ENCODE data around the gene UGT2B10. TPM values are rescaled to one million over a fixed set of nuclear protein-coding genes. Genes with fewer than 3 reads are reported as not detected.
"Not testable (repeated sequence)": the region's sequence is repeated elsewhere in the genome, so short reads cannot be mapped to it uniquely, and the experiment has no call there.

UGT2B10 gene
- total RNA-seq, 1 donor from 2014 or later: not detected

DNA sequence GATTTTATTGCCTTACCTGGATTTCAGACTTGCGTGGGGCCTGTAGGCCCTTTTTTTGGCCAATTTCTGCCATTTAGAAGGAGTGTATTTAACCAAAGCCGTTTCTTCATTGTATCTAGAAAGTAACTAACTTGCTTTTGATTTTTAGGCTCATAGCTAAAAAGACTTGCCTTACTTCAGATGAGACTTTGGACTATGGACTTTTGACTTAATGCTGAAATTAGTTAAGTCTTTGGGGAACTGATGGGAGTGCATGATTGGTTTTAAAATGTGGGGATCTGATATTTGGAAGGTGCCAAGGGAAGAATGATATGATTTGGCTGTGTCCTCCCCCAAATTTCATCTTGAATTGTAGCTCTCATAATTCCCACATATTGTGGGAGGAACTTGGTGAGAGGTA lies 7.7 kb upstream of the UGT2B10 start:
- no peaks in the 10 kb centered on the region for H3K27me3 ChIP-seq (ENCODE audit: control insufficient read depth, insufficient read depth, low read length)
- DNase-seq (ENCODE audit: low read depth): no peak
- no peak overlapping the region for H3K4me3 ChIP-seq (ENCODE audit: low read depth, low read length)
- TF ChIP-seq, protein P1, sequence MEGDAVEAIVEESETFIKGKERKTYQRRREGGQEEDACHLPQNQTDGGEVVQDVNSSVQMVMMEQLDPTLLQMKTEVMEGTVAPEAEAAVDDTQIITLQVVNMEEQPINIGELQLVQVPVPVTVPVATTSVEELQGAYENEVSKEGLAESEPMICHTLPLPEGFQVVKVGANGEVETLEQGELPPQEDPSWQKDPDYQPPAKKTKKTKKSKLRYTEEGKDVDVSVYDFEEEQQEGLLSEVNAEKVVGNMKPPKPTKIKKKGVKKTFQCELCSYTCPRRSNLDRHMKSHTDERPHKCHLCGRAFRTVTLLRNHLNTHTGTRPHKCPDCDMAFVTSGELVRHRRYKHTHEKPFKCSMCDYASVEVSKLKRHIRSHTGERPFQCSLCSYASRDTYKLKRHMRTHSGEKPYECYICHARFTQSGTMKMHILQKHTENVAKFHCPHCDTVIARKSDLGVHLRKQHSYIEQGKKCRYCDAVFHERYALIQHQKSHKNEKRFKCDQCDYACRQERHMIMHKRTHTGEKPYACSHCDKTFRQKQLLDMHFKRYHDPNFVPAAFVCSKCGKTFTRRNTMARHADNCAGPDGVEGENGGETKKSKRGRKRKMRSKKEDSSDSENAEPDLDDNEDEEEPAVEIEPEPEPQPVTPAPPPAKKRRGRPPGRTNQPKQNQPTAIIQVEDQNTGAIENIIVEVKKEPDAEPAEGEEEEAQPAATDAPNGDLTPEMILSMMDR (IDR thresholded peaks at IDR 0.05; ENCODE audit: insufficient read depth, low read length, poor library complexity, severe bottlenecking): no peak
- H3K36me3 ChIP-seq (ENCODE audit: control insufficient read depth, insufficient read depth, low read length): no peaks in the 10 kb centered on the region

GRCh38 chr4:68810919-68811318 lies 4.9 kb upstream of the UGT2B10 start:
- no peaks in the 10 kb centered on the region for H3K36me3 ChIP-seq (ENCODE audit: control insufficient read depth, insufficient read depth, low read length)
- TF ChIP-seq, protein P1 (IDR thresholded peaks at IDR 0.05; ENCODE audit: insufficient read depth, low read length, poor library complexity, severe bottlenecking): no peak

GRCh38 chr4:68816410-68817265 lies 844 bp downstream of the UGT2B10 start:
- DNase-seq (ENCODE audit: low read depth); H3K36me3 ChIP-seq (ENCODE audit: control insufficient read depth, insufficient read depth, low read length); H3K27me3 ChIP-seq (ENCODE audit: control insufficient read depth, insufficient read depth, low read length); H3K4me3 ChIP-seq (ENCODE audit: low read depth, low read length): not testable (repeated sequence)

More at GRCh38 chr4:68810919-68811318, 4.9 kb upstream of the UGT2B10 start:
- DNase-seq (ENCODE audit: low read depth): no peak
- Histone ChIP-seq H3K4me3 (ENCODE audit: low read depth, low read length) (no peak overlapping the region), H3K27me3 (ENCODE audit: control insufficient read depth, insufficient read depth, low read length) (no peaks in the 10 kb centered on the region)

DNA sequence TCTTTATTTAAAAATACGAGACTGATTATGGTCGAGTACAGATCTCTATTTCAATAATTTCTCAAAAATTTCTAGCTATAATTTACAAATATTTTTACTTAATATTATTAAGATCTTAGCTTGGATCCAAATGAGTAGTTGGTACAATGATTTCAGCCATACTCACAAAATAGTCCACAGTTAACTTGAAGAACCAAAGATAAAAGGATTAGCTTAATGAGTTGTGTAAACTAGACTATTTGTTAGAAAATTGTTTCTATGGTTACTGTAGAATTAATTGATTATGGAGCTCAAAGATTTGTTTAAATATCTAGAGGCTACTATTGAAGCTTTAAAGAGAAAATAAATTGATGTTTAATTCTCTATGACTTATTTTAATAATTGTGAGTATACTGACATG lies 1.6 kb downstream of the UGT2B10 start:
- H3K27me3 ChIP-seq (ENCODE audit: control insufficient read depth, insufficient read depth, low read length): no peaks in the 10 kb centered on the region
- DNase-seq (ENCODE audit: low read depth): no peak
- no peaks in the 10 kb centered on the region for H3K36me3 ChIP-seq (ENCODE audit: control insufficient read depth, insufficient read depth, low read length)
- TF ChIP-seq, protein P1 (IDR thresholded peaks at IDR 0.05; ENCODE audit: insufficient read depth, low read length, poor library complexity, severe bottlenecking): no peak
- no peak overlapping the region for H3K4me3 ChIP-seq (ENCODE audit: low read depth, low read length)

DNA sequence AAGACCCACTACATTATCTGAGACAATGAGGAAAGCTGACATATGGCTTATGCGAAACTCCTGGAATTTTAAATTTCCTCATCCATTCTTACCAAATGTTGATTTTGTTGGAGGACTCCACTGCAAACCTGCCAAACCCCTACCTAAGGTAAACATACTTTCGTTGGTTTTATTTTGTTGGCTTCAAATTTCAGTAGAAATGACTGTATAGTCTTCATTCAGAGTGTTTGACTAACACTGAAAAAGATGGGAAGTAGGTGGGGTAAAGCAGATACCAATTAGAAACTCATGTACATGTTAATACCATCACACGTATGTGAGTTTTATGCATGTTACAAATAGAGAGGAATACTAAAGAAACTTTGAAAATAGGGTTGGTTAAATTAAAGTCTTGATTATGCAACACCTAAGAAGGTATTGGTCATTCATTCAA lies 2.3 kb downstream of the UGT2B10 start:
- H3K4me3 ChIP-seq (ENCODE audit: low read depth, low read length); H3K36me3 ChIP-seq (ENCODE audit: control insufficient read depth, insufficient read depth, low read length); DNase-seq (ENCODE audit: low read depth); H3K27me3 ChIP-seq (ENCODE audit: control insufficient read depth, insufficient read depth, low read length): not testable (repeated sequence)

GRCh38 chr4:68831642-68832041 lies 15.8 kb downstream of the UGT2B10 start:
- TF ChIP-seq, protein P1 (IDR thresholded peaks at IDR 0.05; ENCODE audit: insufficient read depth, low read length, poor library complexity, severe bottlenecking): no peak
- Histone ChIP-seq H3K27me3 (ENCODE audit: control insufficient read depth, insufficient read depth, low read length) (no peaks in the 10 kb centered on the region), H3K4me3 (ENCODE audit: low read depth, low read length) (no peak overlapping the region), H3K36me3 (ENCODE audit: control insufficient read depth, insufficient read depth, low read length) (no peaks in the 10 kb centered on the region)
- no peak for DNase-seq (ENCODE audit: low read depth)

DNA sequence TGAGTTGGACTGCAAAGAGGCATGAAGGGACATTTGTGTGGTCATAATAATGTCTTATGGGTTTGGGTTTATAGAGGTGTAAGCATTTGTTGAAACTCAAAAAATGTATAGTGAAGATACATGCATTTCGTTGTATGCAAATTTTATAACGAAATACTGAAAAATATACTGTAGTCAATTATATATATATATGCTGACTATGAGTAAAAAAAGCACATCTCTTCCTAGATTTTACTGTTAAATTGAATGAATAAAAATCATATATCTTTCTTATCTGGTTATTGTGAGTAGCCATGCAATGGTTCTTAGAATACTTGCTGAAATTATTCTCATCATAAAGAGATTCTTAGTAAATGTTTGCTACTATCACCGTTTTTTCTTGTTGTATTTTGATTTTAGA lies 34.5 kb downstream of the UGT2B10 start:
- TF ChIP-seq, protein P1 (IDR thresholded peaks at IDR 0.05; ENCODE audit: insufficient read depth, low read length, poor library complexity, severe bottlenecking): no peak

More for the DNA sequence above, 34.5 kb downstream of the UGT2B10 start:
- Histone ChIP-seq H3K36me3 (ENCODE audit: control insufficient read depth, insufficient read depth, low read length) (no peaks in the 10 kb centered on the region), H3K4me3 (ENCODE audit: low read depth, low read length) (no peak overlapping the region), H3K27me3 (ENCODE audit: control insufficient read depth, insufficient read depth, low read length) (no peaks in the 10 kb centered on the region)
- DNase-seq (ENCODE audit: low read depth): no peak

Data from kidney epithelial cell (primary cell).